H9 (cell line): Measurements from ENCODE around the gene SASH3. TPM values are rescaled to one million over a fixed set of nuclear protein-coding genes. Genes with fewer than 3 reads are reported as not detected.

Experiments used
- DNase-seq: peaks from one replicate; pipeline ENCODE4 v3.0.0-alpha.2; 2017
- H2AFZ ChIP-seq: one replicate; pipeline ENCODE4 v1.6.1; 2013; ENCODE audit warnings: mild to moderate bottlenecking, low read length, control low read depth, moderate library complexity
- H2AK5ac ChIP-seq: 2 replicates; pipeline ENCODE4 v1.6.1; 2013; ENCODE audit warnings: low read length, control low read depth, mixed read lengths; ENCODE audit not compliant: insufficient read length
- H2BK120ac ChIP-seq: one replicate; pipeline ENCODE4 v1.6.1; 2013; ENCODE audit warnings: low read depth, mild to moderate bottlenecking, low read length, control low read depth, inconsistent platforms; ENCODE audit not compliant: poor library complexity, severe bottlenecking
- H2BK12ac ChIP-seq: 2 replicates; pipeline ENCODE4 v1.6.1; 2013; ENCODE audit warnings: low read length, control low read depth, mixed read lengths, low read depth; ENCODE audit not compliant: insufficient read length
- H2BK15ac ChIP-seq: 2 replicates; pipeline ENCODE4 v1.6.1; 2013; ENCODE audit warnings: low read depth, low read length, control low read depth
- H2BK20ac ChIP-seq: one replicate; pipeline ENCODE4 v1.6.1; 2013; ENCODE audit warnings: low read depth, mild to moderate bottlenecking, low read length, control low read depth, inconsistent platforms; ENCODE audit not compliant: poor library complexity, severe bottlenecking
- H2BK5ac ChIP-seq: 2 replicates; pipeline ENCODE4 v1.6.1; 2013; ENCODE audit warnings: low read length, control low read depth, mixed read lengths; ENCODE audit not compliant: insufficient read length
- H3K14ac ChIP-seq: 2 replicates; pipeline ENCODE4 v1.6.1; 2013; ENCODE audit warnings: low read length, control low read depth; ENCODE audit not compliant: insufficient read depth
- H3K18ac ChIP-seq: 2 replicates; pipeline ENCODE4 v1.6.1; 2013; ENCODE audit warnings: low read depth, mild to moderate bottlenecking, mixed read lengths, low read length, control low read depth; ENCODE audit not compliant: insufficient read length
- H3K23ac ChIP-seq: 2 replicates; pipeline ENCODE4 v1.6.1; 2013; ENCODE audit warnings: low read length, control low read depth, mixed read lengths, low read depth; ENCODE audit not compliant: insufficient read length
- H3K23me2 ChIP-seq: 2 replicates; pipeline ENCODE4 v1.6.1; 2013; ENCODE audit warnings: low read depth, mild to moderate bottlenecking, mixed read lengths, low read length, control low read depth; ENCODE audit not compliant: insufficient read length, poor library complexity, severe bottlenecking
- H3K27ac ChIP-seq: 2 replicates; pipeline ENCODE4 v1.5.1; 2013; ENCODE audit warnings: low read length, control low read depth, mixed read lengths, low read depth; ENCODE audit not compliant: insufficient read length
- H3K27me3 ChIP-seq: 2 replicates; pipeline ENCODE4 v1.6.1; 2013; ENCODE audit warnings: low read length, control low read depth, inconsistent platforms; ENCODE audit not compliant: insufficient read depth
- H3K4ac ChIP-seq: 2 replicates; pipeline ENCODE4 v1.6.1; 2013; ENCODE audit warnings: low read depth, mild to moderate bottlenecking, control low read depth, inconsistent platforms, low read length, moderate library complexity
- H3K4me1 ChIP-seq: 2 replicates; pipeline ENCODE4 v1.6.1; 2013; ENCODE audit warnings: low read length, control low read depth, inconsistent platforms; ENCODE audit not compliant: insufficient read depth
- H3K4me2 ChIP-seq: 2 replicates; pipeline ENCODE4 v1.6.1; 2013; ENCODE audit warnings: low read length, control low read depth, mixed read lengths; ENCODE audit not compliant: insufficient read length, insufficient read depth
- H3K56ac ChIP-seq: 2 replicates; pipeline ENCODE4 v1.6.1; 2013; ENCODE audit warnings: low read depth, mild to moderate bottlenecking, mixed read lengths, low read length, control low read depth; ENCODE audit not compliant: insufficient read length
- H3K79me1 ChIP-seq: 2 replicates; pipeline ENCODE4 v1.6.1; 2013; ENCODE audit warnings: low read depth, mild to moderate bottlenecking, moderate library complexity, low read length, control low read depth, inconsistent platforms; ENCODE audit not compliant: insufficient read depth, poor library complexity, severe bottlenecking
- H3K79me2 ChIP-seq: 2 replicates; pipeline ENCODE4 v1.6.1; 2013; ENCODE audit warnings: low read length, control low read depth, inconsistent platforms; ENCODE audit not compliant: insufficient read depth
- H3K9ac ChIP-seq: 2 replicates; pipeline ENCODE4 v1.6.1; 2013; ENCODE audit warnings: low read length, control low read depth, mixed read lengths; ENCODE audit not compliant: insufficient read length; ENCODE audit errors: extremely low read depth
- H3K9me3 ChIP-seq: one replicate; pipeline ENCODE4 v1.6.1; 2013; ENCODE audit warnings: low read depth, low read length, inconsistent platforms; ENCODE audit not compliant: control insufficient read depth
- H3T11ph ChIP-seq: one replicate; pipeline ENCODE4 v1.6.1; 2013; ENCODE audit warnings: mild to moderate bottlenecking, low read length, control low read depth, inconsistent platforms
- H4K20me1 ChIP-seq: one replicate; pipeline ENCODE4 v1.6.1; 2013; ENCODE audit not compliant: control insufficient read depth, insufficient read length, insufficient read depth
- H4K5ac ChIP-seq: 2 replicates; pipeline ENCODE4 v1.6.1; 2013; ENCODE audit warnings: low read depth, mild to moderate bottlenecking, mixed read lengths, low read length, control low read depth; ENCODE audit not compliant: insufficient read length
- H4K8ac ChIP-seq: replicated peaks from 2 replicates; pipeline ENCODE4 v1.6.1; 2013; ENCODE audit warnings: low read length, control low read depth, mixed read lengths, low read depth; ENCODE audit not compliant: insufficient read length
- H4K91ac ChIP-seq: 2 replicates; pipeline ENCODE4 v1.6.1; 2013; ENCODE audit warnings: low read depth, mild to moderate bottlenecking, moderate library complexity, mixed read lengths, low read length, control low read depth; ENCODE audit not compliant: insufficient read length
- H3K27ac Mint-ChIP-seq, 3 experiments: 2 replicates in 2 of 3; 3 replicates in 1 of 3; pipeline ENCODE4 v1.8.0; 2020 to 2021; ENCODE audit warnings: mixed read lengths in 3 of 3, mild to moderate bottlenecking in 1 of 3, moderate library complexity in 1 of 3
- H3K27me3 Mint-ChIP-seq: 2 replicates; pipeline ENCODE4 v1.8.0; 2021; ENCODE audit warnings: low read depth, mild to moderate bottlenecking, moderate library complexity, mixed read lengths
- H3K36me3 Mint-ChIP-seq, 3 experiments: 2 replicates in 2 of 3; 3 replicates in 1 of 3; pipeline ENCODE4 v1.8.0; 2020 to 2021; ENCODE audit warnings: low read depth in 3 of 3, mixed read lengths in 3 of 3; ENCODE audit not compliant: insufficient read depth in 1 of 3
- H3K4me1 Mint-ChIP-seq, 2 experiments: 2 replicates each; pipeline ENCODE4 v1.8.0; 2020; ENCODE audit warnings: mixed read lengths in 2 of 2
- H3K4me3 Mint-ChIP-seq, 2 experiments: 2 replicates in 1 of 2; 3 replicates in 1 of 2; pipeline ENCODE4 v1.8.0; 2020 to 2021; ENCODE audit warnings: mild to moderate bottlenecking in 2 of 2, mixed read lengths in 2 of 2, moderate library complexity in 1 of 2
- H3K9me3 Mint-ChIP-seq, 2 experiments: 2 replicates in 1 of 2; 3 replicates in 1 of 2; pipeline ENCODE4 v1.8.0; 2020; ENCODE audit warnings: mild to moderate bottlenecking in 2 of 2, mixed read lengths in 2 of 2, moderate library complexity in 1 of 2
- WGBS: extraction: QIAGEN DNeasy Blood & Tissue Kit; methylation state at CpG from one replicate; pipeline ENCODE4 v1.1.7; 2013; ENCODE audit warnings: missing lambda C conversion rate, low lambda C conversion rate, mixed read lengths; ENCODE audit not compliant: insufficient read length; ENCODE audit errors: extremely low coverage; 5-methylcytosine and 5-hydroxymethylcytosine counted together
- total RNA-seq: library from RNA; stranded (reverse); gene quantifications from 2 replicates; pipeline ENCODE4 v1.2.1, GENCODE V29; 2021
- TF ChIP-seq, protein P1 (sequence below): fragments of 200-600 bp; sonication (generic); conservative IDR thresholded peaks from 3 replicates; pipeline ENCODE4 v1.8.0; 2021; ENCODE audit warnings: antibody characterized with exemption, mild to moderate bottlenecking

Gene SASH3
- total RNA-seq, 1 experiment from 2014 or later, result not detected

GRCh38 chrX:129833153-129833990 lies 53.6 kb downstream of the SASH3 start:
- H2BK12ac ChIP-seq, result no peak overlapping the region
- no peak overlapping the region for H3K4ac ChIP-seq
- TF ChIP-seq, protein P1, sequence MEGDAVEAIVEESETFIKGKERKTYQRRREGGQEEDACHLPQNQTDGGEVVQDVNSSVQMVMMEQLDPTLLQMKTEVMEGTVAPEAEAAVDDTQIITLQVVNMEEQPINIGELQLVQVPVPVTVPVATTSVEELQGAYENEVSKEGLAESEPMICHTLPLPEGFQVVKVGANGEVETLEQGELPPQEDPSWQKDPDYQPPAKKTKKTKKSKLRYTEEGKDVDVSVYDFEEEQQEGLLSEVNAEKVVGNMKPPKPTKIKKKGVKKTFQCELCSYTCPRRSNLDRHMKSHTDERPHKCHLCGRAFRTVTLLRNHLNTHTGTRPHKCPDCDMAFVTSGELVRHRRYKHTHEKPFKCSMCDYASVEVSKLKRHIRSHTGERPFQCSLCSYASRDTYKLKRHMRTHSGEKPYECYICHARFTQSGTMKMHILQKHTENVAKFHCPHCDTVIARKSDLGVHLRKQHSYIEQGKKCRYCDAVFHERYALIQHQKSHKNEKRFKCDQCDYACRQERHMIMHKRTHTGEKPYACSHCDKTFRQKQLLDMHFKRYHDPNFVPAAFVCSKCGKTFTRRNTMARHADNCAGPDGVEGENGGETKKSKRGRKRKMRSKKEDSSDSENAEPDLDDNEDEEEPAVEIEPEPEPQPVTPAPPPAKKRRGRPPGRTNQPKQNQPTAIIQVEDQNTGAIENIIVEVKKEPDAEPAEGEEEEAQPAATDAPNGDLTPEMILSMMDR, result no peak
- no peaks in the 10 kb centered on the region for H3K4me1 ChIP-seq
- no peak overlapping the region for H3K18ac ChIP-seq
- H4K91ac ChIP-seq, result no peak overlapping the region
- no CpG with 5 or more reads among the region's 5 CpGs for WGBS
- no peak overlapping the region for H3K9ac ChIP-seq
- H2BK5ac ChIP-seq, result no peak overlapping the region
- H2BK15ac ChIP-seq, result no peak overlapping the region
- H2BK120ac ChIP-seq, result no peak overlapping the region
- no peaks in the 10 kb centered on the region for H3K23me2 ChIP-seq
- no peak overlapping the region for H3T11ph ChIP-seq
- H3K23ac ChIP-seq, result no peak overlapping the region
- Mint-ChIP-seq H3K36me3 (peaks cover 9 to 26% (median 15%) of the 10 kb centered on the region in 3 experiments; a peak in 5 of 7 replicates), H3K9me3 (peaks cover 0 to 50% of the 10 kb centered on the region in 2 experiments; a peak in 2 of 5 replicates), H3K27ac (no peak overlapping the region), H3K4me1 (no peaks in the 10 kb centered on the region), H3K27me3 (no peaks in the 10 kb centered on the region), H3K4me3 (no peak overlapping the region)
- no peaks in the 10 kb centered on the region for H3K79me1 ChIP-seq
- no peak overlapping the region for H2BK20ac ChIP-seq
- DNase-seq, result no peak
- H4K8ac ChIP-seq, result no peak overlapping the region
- H4K5ac ChIP-seq, result no peak overlapping the region
- no peak overlapping the region for H3K4me2 ChIP-seq
- H3K27ac ChIP-seq, result no peak overlapping the region
- no peak overlapping the region for H2AK5ac ChIP-seq
- H3K79me2 ChIP-seq, result 0 out of 2 replicates have a peak, but pooled peaks cover 3% of the 10 kb centered on the region
- no peak overlapping the region for H3K14ac ChIP-seq
- no peak overlapping the region for H2AFZ ChIP-seq
- H3K9me3 ChIP-seq, result peaks cover 12% of the 10 kb centered on the region
- H3K27me3 ChIP-seq, result no peaks in the 10 kb centered on the region
- H3K56ac ChIP-seq, result no peak overlapping the region
- no peaks in the 10 kb centered on the region for H4K20me1 ChIP-seq
